GM23338 (cell line): ENCODE results near the gene USP43. TPM values are rescaled to one million over a fixed set of nuclear protein-coding genes. Genes with fewer than 3 reads are reported as not detected.

Source experiments
- ATAC-seq: fragments of 200-7000 bp; cut with Tn5 transposase; 3 replicates; pipeline ENCODE4 v1.9.1; 2020
- DNase-seq: peaks from one replicate; pipeline ENCODE4 v3.0.0-alpha.2; 2015; ENCODE audit warnings: low spot score
- H2AFZ ChIP-seq: fragments of 200-600 bp; sonication (generic); 2 replicates; pipeline ENCODE4 v1.8.0; 2016; ENCODE audit warnings: antibody characterized with exemption, mild to moderate bottlenecking, moderate library complexity
- H3F3A ChIP-seq: fragments of 200-600 bp; sonication (generic); replicated peaks from 2 replicates; pipeline ENCODE4 v1.8.0; 2017; ENCODE audit warnings: antibody characterized with exemption, mixed run types, low read depth
- H3K27ac ChIP-seq: fragments of 200-600 bp; sonication (generic); 2 replicates; pipeline ENCODE4 v1.6.1; 2016; ENCODE audit warnings: low read depth
- H3K27me3 ChIP-seq: fragments of 200-600 bp; sonication (generic); 2 replicates; pipeline ENCODE4 v1.8.0; 2016; ENCODE audit warnings: mild to moderate bottlenecking, mixed run types, moderate library complexity; ENCODE audit not compliant: insufficient read depth
- H3K36me3 ChIP-seq: fragments of 200-600 bp; sonication (generic); 2 replicates; pipeline ENCODE4 v1.8.0; 2016; ENCODE audit warnings: mild to moderate bottlenecking; ENCODE audit not compliant: insufficient read depth
- H3K4me1 ChIP-seq: fragments of 200-600 bp; sonication (generic); 2 replicates; pipeline ENCODE4 v1.8.0; 2016; ENCODE audit warnings: mild to moderate bottlenecking, moderate library complexity; ENCODE audit not compliant: insufficient read depth
- H3K4me2 ChIP-seq: fragments of 200-600 bp; sonication (generic); 2 replicates; pipeline ENCODE4 v1.7.1; 2017; ENCODE audit warnings: mixed run types
- H3K4me3 ChIP-seq: fragments of 200-600 bp; sonication (generic); 2 replicates; pipeline ENCODE4 v1.6.1; 2016; ENCODE audit warnings: mixed run types
- H3K79me2 ChIP-seq: fragments of 200-600 bp; sonication (generic); replicated peaks from 2 replicates; pipeline ENCODE4 v1.8.0; 2017; ENCODE audit warnings: mild to moderate bottlenecking; ENCODE audit not compliant: insufficient read depth
- H3K9me2 ChIP-seq: fragments of 200-600 bp; sonication (generic); 2 replicates; pipeline ENCODE4 v1.8.0; 2017; ENCODE audit not compliant: insufficient read depth
- H4K20me1 ChIP-seq: fragments of 200-600 bp; sonication (generic); replicated peaks from 2 replicates; pipeline ENCODE4 v1.8.0; 2017; ENCODE audit warnings: mild to moderate bottlenecking; ENCODE audit not compliant: insufficient read depth
- H3K27ac Mint-ChIP-seq: 2 replicates; pipeline ENCODE4 v1.8.0; 2020; ENCODE audit warnings: inconsistent platforms, mild to moderate bottlenecking, moderate library complexity, mixed read lengths
- H3K27me3 Mint-ChIP-seq: 3 replicates; pipeline ENCODE4 v1.8.0; 2022; ENCODE audit warnings: low read depth, mild to moderate bottlenecking, moderate library complexity, mixed read lengths, inconsistent platforms; ENCODE audit not compliant: insufficient read depth, poor library complexity
- H3K36me3 Mint-ChIP-seq: 3 replicates; pipeline ENCODE4 v1.8.0; 2021; ENCODE audit warnings: low read depth, mild to moderate bottlenecking, inconsistent platforms, moderate library complexity, mixed read lengths
- H3K4me1 Mint-ChIP-seq: 3 replicates; pipeline ENCODE4 v1.8.0; 2020; ENCODE audit warnings: mild to moderate bottlenecking, inconsistent platforms, mixed read lengths
- H3K4me3 Mint-ChIP-seq: 3 replicates; pipeline ENCODE4 v1.8.0; 2021; ENCODE audit warnings: moderate library complexity, mild to moderate bottlenecking, inconsistent platforms, mixed read lengths
- H3K9me3 Mint-ChIP-seq: 3 replicates; pipeline ENCODE4 v1.8.0; 2020; ENCODE audit warnings: moderate library complexity, mild to moderate bottlenecking, inconsistent platforms, mixed read lengths
- CREB1 ChIP-seq: fragments of 250-450 bp; sonication (Bioruptor Pico); IDR thresholded peaks from 2 replicates; pipeline ENCODE4 v1.5.0; 2020; ENCODE audit warnings: low read depth, mild to moderate bottlenecking, moderate library complexity
- CTCF ChIP-seq, 2 experiments: fragments of 200-600 bp in 1 of 2; sonication (generic) in 1 of 2; conservative IDR thresholded peaks; 2 replicates each; pipeline versions ENCODE4 v1.5.1 to v1.6.1; 2016 to 2017; ENCODE audit warnings: antibody characterized with exemption in 2 of 2, low read depth in 2 of 2, mild to moderate bottlenecking in 2 of 2, moderate library complexity in 1 of 2
- ETS1 ChIP-seq: IDR thresholded peaks from 2 replicates; pipeline ENCODE4 v1.6.1; 2016; ENCODE audit warnings: antibody characterized with exemption
- EZH2 ChIP-seq: fragments of 200-600 bp; sonication (generic); IDR thresholded peaks from one replicate; pipeline ENCODE4 v1.8.0; 2017; ENCODE audit warnings: antibody characterized with exemption, mild to moderate bottlenecking, low read depth; ENCODE audit not compliant: unreplicated experiment
- EZH2phosphoT487 ChIP-seq: fragments of 200-600 bp; sonication (generic); IDR thresholded peaks from one replicate; pipeline ENCODE4 v1.8.1; 2018; ENCODE audit warnings: antibody characterized with exemption; ENCODE audit not compliant: unreplicated experiment
- JUNB ChIP-seq: IDR thresholded peaks from one replicate; pipeline ENCODE4 v1.6.1; 2016; ENCODE audit warnings: antibody characterized with exemption; ENCODE audit not compliant: unreplicated experiment
- NANOG ChIP-seq: IDR thresholded peaks from 2 replicates; pipeline ENCODE4 v1.6.1; 2016; ENCODE audit warnings: antibody characterized with exemption, borderline replicate concordance
- POLR2AphosphoS5 ChIP-seq: IDR thresholded peaks from 2 replicates; pipeline ENCODE4 v1.6.1; 2016; ENCODE audit warnings: antibody characterized with exemption, low read depth
- REST ChIP-seq: IDR thresholded peaks from one replicate; pipeline ENCODE4 v1.6.1; 2018; ENCODE audit warnings: antibody characterized with exemption; ENCODE audit not compliant: unreplicated experiment
- STAT1 ChIP-seq: IDR thresholded peaks from one replicate; pipeline ENCODE4 v1.6.1; 2016; ENCODE audit warnings: antibody characterized with exemption; ENCODE audit not compliant: unreplicated experiment
- ZNF114 ChIP-seq: fragments of 250-450 bp; sonication (Bioruptor Pico); IDR thresholded peaks from 2 replicates; pipeline ENCODE4 v1.5.0; 2020; ENCODE audit warnings: mild to moderate bottlenecking, moderate library complexity
- ZNF331 ChIP-seq: fragments of 250-450 bp; sonication (Bioruptor Pico); IDR thresholded peaks from 2 replicates; pipeline ENCODE4 v1.5.0; 2020; ENCODE audit warnings: low read depth, mild to moderate bottlenecking, moderate library complexity
- polyA plus RNA-seq: library from polyadenylated mRNA; unstranded; fragments of >200 nt; fragmentation: Nextera tagmentation; extraction: Ambion mirVana; gene quantifications from 2 replicates; pipeline ENCODE4 v1.2.1, GENCODE V29; 2016
- total RNA-seq: library from RNA; depleted of rRNA; stranded (reverse); fragments of >200 nt; shearing (Covaris generic); gene quantifications from 2 replicates; pipeline ENCODE4 v1.2.3, GENCODE V29; 2014
- TF ChIP-seq, protein P1 (sequence below): fragments of 250-450 bp; sonication (Bioruptor Pico); IDR thresholded peaks from 2 replicates; pipeline ENCODE4 v1.5.0; 2020; ENCODE audit warnings: mild to moderate bottlenecking, moderate library complexity

Gene USP43
- total and polyA plus RNA-seq, 2 experiments from 2014 or later = 5.7 to 12.5 TPM

DNA sequence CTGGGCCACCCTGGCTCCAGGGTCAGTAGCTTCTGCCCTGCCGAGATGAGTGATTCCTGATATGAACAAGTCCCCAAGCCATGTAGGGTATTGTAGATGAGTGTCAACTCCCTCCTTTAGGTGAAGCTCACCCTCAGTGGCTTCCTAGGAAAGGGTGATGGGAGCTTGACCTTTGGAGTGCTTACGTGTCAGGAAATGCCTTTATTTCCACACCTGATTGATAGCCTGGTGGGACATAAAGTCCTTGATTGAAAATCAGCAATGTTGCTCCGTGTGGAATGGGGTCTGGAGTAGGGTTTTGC, 58.4 kb downstream of the USP43 start:
- no peaks in the 10 kb centered on the region for H3K4me1 ChIP-seq
- TF ChIP-seq CREB1 (no peak), NANOG (no peak), STAT1 (no peak), JUNB (no peak), ETS1 (no peak), ZNF331 (CRISPR knock-in tag) (no peak), POLR2AphosphoS5 (no peak), ZNF114 (CRISPR knock-in tag) (no peak), EZH2 (no peak), CTCF (conservative IDR thresholded peaks at IDR 0.05; ENCODE audit: low read depth in 2 of 2) (no peak), REST (no peak), EZH2phosphoT487 (no peak)
- TF ChIP-seq, protein P1, sequence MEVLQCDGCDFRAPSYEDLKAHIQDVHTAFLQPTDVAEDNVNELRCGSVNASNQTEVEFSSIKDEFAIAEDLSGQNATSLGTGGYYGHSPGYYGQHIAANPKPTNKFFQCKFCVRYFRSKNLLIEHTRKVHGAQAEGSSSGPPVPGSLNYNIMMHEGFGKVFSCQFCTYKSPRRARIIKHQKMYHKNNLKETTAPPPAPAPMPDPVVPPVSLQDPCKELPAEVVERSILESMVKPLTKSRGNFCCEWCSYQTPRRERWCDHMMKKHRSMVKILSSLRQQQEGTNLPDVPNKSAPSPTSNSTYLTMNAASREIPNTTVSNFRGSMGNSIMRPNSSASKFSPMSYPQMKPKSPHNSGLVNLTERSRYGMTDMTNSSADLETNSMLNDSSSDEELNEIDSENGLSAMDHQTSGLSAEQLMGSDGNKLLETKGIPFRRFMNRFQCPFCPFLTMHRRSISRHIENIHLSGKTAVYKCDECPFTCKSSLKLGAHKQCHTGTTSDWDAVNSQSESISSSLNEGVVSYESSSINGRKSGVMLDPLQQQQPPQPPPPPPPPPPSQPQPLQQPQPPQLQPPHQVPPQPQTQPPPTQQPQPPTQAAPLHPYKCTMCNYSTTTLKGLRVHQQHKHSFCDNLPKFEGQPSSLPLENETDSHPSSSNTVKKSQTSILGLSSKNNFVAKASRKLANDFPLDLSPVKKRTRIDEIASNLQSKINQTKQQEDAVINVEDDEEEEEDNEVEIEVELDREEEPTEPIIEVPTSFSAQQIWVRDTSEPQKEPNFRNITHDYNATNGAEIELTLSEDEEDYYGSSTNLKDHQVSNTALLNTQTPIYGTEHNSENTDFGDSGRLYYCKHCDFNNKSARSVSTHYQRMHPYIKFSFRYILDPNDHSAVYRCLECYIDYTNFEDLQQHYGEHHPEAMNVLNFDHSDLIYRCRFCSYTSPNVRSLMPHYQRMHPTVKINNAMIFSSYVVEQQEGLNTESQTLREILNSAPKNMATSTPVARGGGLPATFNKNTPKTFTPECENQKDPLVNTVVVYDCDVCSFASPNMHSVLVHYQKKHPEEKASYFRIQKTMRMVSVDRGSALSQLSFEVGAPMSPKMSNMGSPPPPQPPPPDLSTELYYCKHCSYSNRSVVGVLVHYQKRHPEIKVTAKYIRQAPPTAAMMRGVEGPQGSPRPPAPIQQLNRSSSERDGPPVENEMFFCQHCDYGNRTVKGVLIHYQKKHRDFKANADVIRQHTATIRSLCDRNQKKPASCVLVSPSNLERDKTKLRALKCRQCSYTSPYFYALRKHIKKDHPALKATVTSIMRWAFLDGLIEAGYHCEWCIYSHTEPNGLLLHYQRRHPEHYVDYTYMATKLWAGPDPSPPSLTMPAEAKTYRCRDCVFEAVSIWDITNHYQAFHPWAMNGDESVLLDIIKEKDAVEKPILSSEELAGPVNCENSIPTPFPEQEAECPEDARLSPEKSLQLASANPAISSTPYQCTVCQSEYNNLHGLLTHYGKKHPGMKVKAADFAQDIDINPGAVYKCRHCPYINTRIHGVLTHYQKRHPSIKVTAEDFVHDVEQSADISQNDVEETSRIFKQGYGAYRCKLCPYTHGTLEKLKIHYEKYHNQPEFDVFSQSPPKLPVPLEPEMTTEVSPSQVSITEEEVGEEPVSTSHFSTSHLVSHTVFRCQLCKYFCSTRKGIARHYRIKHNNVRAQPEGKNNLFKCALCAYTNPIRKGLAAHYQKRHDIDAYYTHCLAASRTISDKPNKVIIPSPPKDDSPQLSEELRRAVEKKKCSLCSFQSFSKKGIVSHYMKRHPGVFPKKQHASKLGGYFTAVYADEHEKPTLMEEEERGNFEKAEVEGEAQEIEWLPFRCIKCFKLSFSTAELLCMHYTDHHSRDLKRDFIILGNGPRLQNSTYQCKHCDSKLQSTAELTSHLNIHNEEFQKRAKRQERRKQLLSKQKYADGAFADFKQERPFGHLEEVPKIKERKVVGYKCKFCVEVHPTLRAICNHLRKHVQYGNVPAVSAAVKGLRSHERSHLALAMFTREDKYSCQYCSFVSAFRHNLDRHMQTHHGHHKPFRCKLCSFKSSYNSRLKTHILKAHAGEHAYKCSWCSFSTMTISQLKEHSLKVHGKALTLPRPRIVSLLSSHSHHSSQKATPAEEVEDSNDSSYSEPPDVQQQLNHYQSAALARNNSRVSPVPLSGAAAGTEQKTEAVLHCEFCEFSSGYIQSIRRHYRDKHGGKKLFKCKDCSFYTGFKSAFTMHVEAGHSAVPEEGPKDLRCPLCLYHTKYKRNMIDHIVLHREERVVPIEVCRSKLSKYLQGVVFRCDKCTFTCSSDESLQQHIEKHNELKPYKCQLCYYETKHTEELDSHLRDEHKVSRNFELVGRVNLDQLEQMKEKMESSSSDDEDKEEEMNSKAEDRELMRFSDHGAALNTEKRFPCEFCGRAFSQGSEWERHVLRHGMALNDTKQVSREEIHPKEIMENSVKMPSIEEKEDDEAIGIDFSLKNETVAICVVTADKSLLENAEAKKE (CRISPR knock-in tag) = no peak
- H3K36me3 Mint-ChIP-seq = peaks cover 11% of the 10 kb centered on the region
- H3K27me3 ChIP-seq = no peaks in the 10 kb centered on the region
- no peak for ATAC-seq
- no peaks in the 10 kb centered on the region for H3F3A ChIP-seq
- H3K4me3 Mint-ChIP-seq = no peak overlapping the region
- H3K79me2 ChIP-seq = no peaks in the 10 kb centered on the region
- H2AFZ ChIP-seq = no peak overlapping the region
- no peaks in the 10 kb centered on the region; the same call in 2 of the 3 replicates for H3K9me3 Mint-ChIP-seq
- no peaks in the 10 kb centered on the region for H3K4me1 Mint-ChIP-seq
- H3K9me2 ChIP-seq = no peaks in the 10 kb centered on the region
- peaks cover 9% of the 10 kb centered on the region for H3K27me3 Mint-ChIP-seq
- H3K27ac Mint-ChIP-seq = no peak overlapping the region; the same call in 1 of the 2 replicates
- H3K27ac ChIP-seq = no peak overlapping the region
- 0 out of 2 replicates have a peak, but pooled peaks cover 3% of the 10 kb centered on the region for H3K36me3 ChIP-seq
- no peak overlapping the region for H3K4me2 ChIP-seq
- H4K20me1 ChIP-seq = 0 out of 2 replicates have a peak, but pooled peaks cover 4% of the 10 kb centered on the region
- H3K4me3 ChIP-seq = no peak overlapping the region
- no peak for DNase-seq
